Measurements from ENCODE around the gene C2. TPM values are rescaled to one million over a fixed set of nuclear protein-coding genes. Genes with fewer than 3 reads are reported as not detected.

The C2 gene
- total RNA-seq, 1 experiment from 2014 or later: 0.96 TPM

DNA sequence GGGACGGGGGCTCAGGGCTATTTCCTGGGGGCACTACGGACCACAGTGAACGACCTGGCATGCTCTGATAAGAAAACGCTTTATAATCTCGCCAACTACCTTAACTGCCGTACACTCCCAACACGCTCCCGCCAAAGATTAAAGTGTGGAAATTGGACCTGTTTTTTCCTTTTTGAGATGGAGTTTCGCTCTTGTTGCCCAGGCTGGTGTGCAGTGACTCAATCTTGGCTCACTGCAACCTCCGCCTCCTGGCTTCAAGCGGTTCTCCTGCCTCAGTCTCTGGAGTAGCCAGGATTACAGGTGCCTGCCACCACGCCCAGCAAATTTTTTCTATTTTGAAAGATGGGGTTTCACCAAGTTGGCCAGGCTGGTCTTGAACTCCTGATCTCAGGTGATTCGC lies 48.4 kb upstream of the C2 start:
- H3K9me2 ChIP-seq (ENCODE audit: insufficient read depth): no peaks in the 10 kb centered on the region
- intact Hi-C loops (cut with micrococcal nuclease; ENCODE audit: unreplicated experiment): loop anchor here (5.0 to 10.0 kb wide), 2 partner anchors 47 to 194 kb away; partner anchors contain the start of gene LY6G5C
- ChIA-PET CTCF (interaction anchor here (0.7 kb wide), 1 partner anchor 64 kb away, joined by 3 read pairs; no protein-coding TSS in a partner anchor), POLR2A (ENCODE audit: unreplicated experiment) (interaction anchor here (0.7 kb wide), 1 partner anchor 632 kb away, joined by 10 read pairs; no protein-coding TSS in a partner anchor)
- peaks cover 5% of the 10 kb centered on the region; the same call in 1 of the 2 replicates for H3K36me3 ChIP-seq (ENCODE audit: low read depth)
- no peak overlapping the region for H2AFZ ChIP-seq
- peaks cover 28% of the 10 kb centered on the region for H3K4me1 ChIP-seq (replicated peaks; ENCODE audit: insufficient read depth)
- BruUV-seq (replicated peaks): TSS peak; percentile 96
- no peaks in the 10 kb centered on the region for H3K27me3 ChIP-seq (ENCODE audit: insufficient read depth, low read depth)
- peak overlapping the region; percentile 58 for H3K4me2 ChIP-seq
- H3K79me2 ChIP-seq (ENCODE audit: low read depth): no peaks in the 10 kb centered on the region
- no peak for TF ChIP-seq EZH2 (IDR thresholded peaks at IDR 0.05; ENCODE audit: low read depth)
- TF ChIP-seq, protein P1, sequence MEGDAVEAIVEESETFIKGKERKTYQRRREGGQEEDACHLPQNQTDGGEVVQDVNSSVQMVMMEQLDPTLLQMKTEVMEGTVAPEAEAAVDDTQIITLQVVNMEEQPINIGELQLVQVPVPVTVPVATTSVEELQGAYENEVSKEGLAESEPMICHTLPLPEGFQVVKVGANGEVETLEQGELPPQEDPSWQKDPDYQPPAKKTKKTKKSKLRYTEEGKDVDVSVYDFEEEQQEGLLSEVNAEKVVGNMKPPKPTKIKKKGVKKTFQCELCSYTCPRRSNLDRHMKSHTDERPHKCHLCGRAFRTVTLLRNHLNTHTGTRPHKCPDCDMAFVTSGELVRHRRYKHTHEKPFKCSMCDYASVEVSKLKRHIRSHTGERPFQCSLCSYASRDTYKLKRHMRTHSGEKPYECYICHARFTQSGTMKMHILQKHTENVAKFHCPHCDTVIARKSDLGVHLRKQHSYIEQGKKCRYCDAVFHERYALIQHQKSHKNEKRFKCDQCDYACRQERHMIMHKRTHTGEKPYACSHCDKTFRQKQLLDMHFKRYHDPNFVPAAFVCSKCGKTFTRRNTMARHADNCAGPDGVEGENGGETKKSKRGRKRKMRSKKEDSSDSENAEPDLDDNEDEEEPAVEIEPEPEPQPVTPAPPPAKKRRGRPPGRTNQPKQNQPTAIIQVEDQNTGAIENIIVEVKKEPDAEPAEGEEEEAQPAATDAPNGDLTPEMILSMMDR (conservative IDR thresholded peaks at IDR 0.05): no peak
- no peaks in the 10 kb centered on the region for H3K9me3 ChIP-seq (ENCODE audit: insufficient read depth, low read depth)
- H3K27ac ChIP-seq: 0 out of 2 replicates have a peak overlapping the region, but pooled peaks have one; percentile 47
- H3K4me3 ChIP-seq: peak overlapping the region; percentile 36; the same call in 1 of the 2 replicates
- DNase-seq: no peak
- H4K20me1 ChIP-seq (ENCODE audit: insufficient read depth): no peaks in the 10 kb centered on the region
- H3F3A ChIP-seq (ENCODE audit: insufficient read depth, low read depth): peaks cover 28% of the 10 kb centered on the region

DNA sequence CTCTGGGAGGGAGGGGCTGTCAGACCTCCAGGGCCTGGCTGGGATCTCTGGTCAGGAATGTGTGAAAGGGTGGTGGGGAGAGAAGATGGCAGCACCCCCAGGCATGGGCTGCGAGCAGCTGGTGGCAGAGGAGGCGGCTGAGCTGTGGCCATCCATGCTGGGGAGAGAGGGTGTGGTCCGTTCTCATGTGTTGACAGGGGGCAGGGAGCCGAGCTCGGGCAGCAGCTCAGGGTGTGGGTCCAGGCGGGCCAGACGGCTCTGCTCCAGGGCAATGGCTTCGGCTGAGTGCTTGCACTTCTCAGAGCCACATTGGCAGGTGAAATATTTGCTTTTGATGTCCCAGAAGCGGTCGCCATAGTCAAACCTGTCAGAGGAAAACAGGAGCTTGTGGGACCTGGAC lies 47.6 kb upstream of the C2 start:
- DNase-seq: no peak
- Histone ChIP-seq H3F3A (ENCODE audit: insufficient read depth, low read depth) (peaks cover 22% of the 10 kb centered on the region), H4K20me1 (ENCODE audit: insufficient read depth) (no peaks in the 10 kb centered on the region), H3K27ac (no peak overlapping the region), H3K9me3 (ENCODE audit: insufficient read depth, low read depth) (no peaks in the 10 kb centered on the region), H3K4me1 (replicated peaks; ENCODE audit: insufficient read depth) (peaks cover 20% of the 10 kb centered on the region), H3K4me3 (no peak overlapping the region), H2AFZ (no peak overlapping the region), H3K4me2 (no peak overlapping the region), H3K36me3 (ENCODE audit: low read depth) (peaks cover 5% of the 10 kb centered on the region; the same call in 1 of the 2 replicates), H3K27me3 (ENCODE audit: insufficient read depth, low read depth) (no peaks in the 10 kb centered on the region), H3K9me2 (ENCODE audit: insufficient read depth) (no peaks in the 10 kb centered on the region), H3K79me2 (ENCODE audit: low read depth) (no peaks in the 10 kb centered on the region)
- CTCF ChIA-PET: interaction anchor here (0.5 kb wide), 1 partner anchor 227 kb away, joined by 3 read pairs; no protein-coding TSS in a partner anchor
- BruUV-seq (replicated peaks): TSS peak; percentile 19
- POLR2A ChIA-PET (ENCODE audit: unreplicated experiment): no interaction called here
- TF ChIP-seq, protein P1 (conservative IDR thresholded peaks at IDR 0.05): no peak
- TF ChIP-seq EZH2 (IDR thresholded peaks at IDR 0.05; ENCODE audit: low read depth): no peak
- intact Hi-C loops (cut with micrococcal nuclease; ENCODE audit: unreplicated experiment): loop anchor here (5.0 to 10.0 kb wide), 2 partner anchors 48 to 195 kb away; partner anchors contain the start of gene LY6G5C

DNA sequence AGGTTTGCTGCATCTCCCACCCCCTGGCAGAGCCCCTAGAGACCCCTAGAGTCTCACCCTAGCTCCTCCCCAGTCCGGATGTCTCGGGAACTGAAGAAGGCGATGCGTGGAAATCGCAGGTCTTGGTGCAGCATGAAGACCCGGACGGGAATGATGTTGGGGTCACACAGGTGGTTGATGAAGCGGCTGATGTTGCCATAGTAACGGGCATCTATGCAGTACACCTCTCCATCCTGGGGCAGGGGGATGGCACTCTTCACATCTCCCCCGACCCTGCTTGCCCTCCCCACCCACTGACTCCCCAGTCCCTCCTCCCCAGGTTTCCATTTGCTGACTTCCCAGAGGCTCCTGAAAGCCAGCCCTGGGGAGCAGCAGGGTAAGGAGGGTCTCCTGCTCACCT lies 46.9 kb upstream of the C2 start:
- CTCF ChIA-PET: interaction anchor here (0.5 kb wide), 1 partner anchor 228 kb away, joined by 3 read pairs; no protein-coding TSS in a partner anchor
- no TSS peak for BruUV-seq (replicated peaks)
- intact Hi-C loops (cut with micrococcal nuclease; ENCODE audit: unreplicated experiment): no loop called here

More for the DNA sequence above, 46.9 kb upstream of the C2 start:
- Histone ChIP-seq H3F3A (ENCODE audit: insufficient read depth, low read depth) (peaks cover 15% of the 10 kb centered on the region), H3K9me3 (ENCODE audit: insufficient read depth, low read depth) (no peaks in the 10 kb centered on the region), H3K9me2 (ENCODE audit: insufficient read depth) (no peaks in the 10 kb centered on the region), H3K27ac (no peak overlapping the region), H3K36me3 (ENCODE audit: low read depth) (peaks cover 5% of the 10 kb centered on the region; the same call in 1 of the 2 replicates), H3K4me2 (no peak overlapping the region), H3K79me2 (ENCODE audit: low read depth) (no peaks in the 10 kb centered on the region), H3K4me3 (no peak overlapping the region), H4K20me1 (ENCODE audit: insufficient read depth) (no peaks in the 10 kb centered on the region), H3K27me3 (ENCODE audit: insufficient read depth, low read depth) (no peaks in the 10 kb centered on the region), H2AFZ (no peak overlapping the region), H3K4me1 (replicated peaks; ENCODE audit: insufficient read depth) (peaks cover 13% of the 10 kb centered on the region)
- POLR2A ChIA-PET (ENCODE audit: unreplicated experiment): no interaction called here
- TF ChIP-seq EZH2 (IDR thresholded peaks at IDR 0.05; ENCODE audit: low read depth): no peak
- TF ChIP-seq, protein P1 (conservative IDR thresholded peaks at IDR 0.05): no peak
- no peak for DNase-seq

Measured in PC-9 (cell line).